MM.1S (cell line): ENCODE results near the gene BIVM.
A peak's percentile ranks its signal among the peaks of the same experiment; 100 is the strongest.

Experiments
- DNase-seq: peaks from one replicate; pipeline ENCODE4 v3.0.0-alpha.2; 2015
- H2AFZ ChIP-seq: fragments of 300-600 bp; sonication (generic); 2 replicates; pipeline ENCODE4 v1.6.0; 2016; ENCODE audit warnings: antibody characterized with exemption, low read length
- H3F3A ChIP-seq: fragments of 300-600 bp; sonication (generic); 2 replicates; pipeline ENCODE4 v1.6.1; 2016; ENCODE audit warnings: mild to moderate bottlenecking, antibody characterized with exemption, low read length, moderate library complexity, mixed read lengths; ENCODE audit not compliant: insufficient read depth
- H3K27ac ChIP-seq: fragments of 300-600 bp; sonication (generic); 2 replicates; pipeline ENCODE4 v1.5.1; 2016; ENCODE audit warnings: mild to moderate bottlenecking, low read length
- H3K27me3 ChIP-seq: fragments of 300-600 bp; sonication (generic); replicated peaks from 2 replicates; pipeline ENCODE4 v1.6.0; 2016; ENCODE audit warnings: low read length; ENCODE audit not compliant: insufficient read depth
- H3K36me3 ChIP-seq: fragments of 300-600 bp; sonication (generic); replicated peaks from 2 replicates; pipeline ENCODE4 v1.6.1; 2016; ENCODE audit warnings: mild to moderate bottlenecking, low read length, mixed read lengths; ENCODE audit not compliant: insufficient read depth
- H3K4me1 ChIP-seq: fragments of 300-600 bp; sonication (generic); 2 replicates; pipeline ENCODE4 v1.6.1; 2016; ENCODE audit warnings: low read length, mixed read lengths
- H3K4me2 ChIP-seq: fragments of 300-600 bp; sonication (generic); 2 replicates; pipeline ENCODE4 v1.6.0; 2016; ENCODE audit warnings: low read depth, low read length
- H3K4me3 ChIP-seq: fragments of 300-600 bp; sonication (generic); 2 replicates; pipeline ENCODE4 v1.5.1; 2016; ENCODE audit warnings: low read length, mixed read lengths
- H3K79me2 ChIP-seq: fragments of 300-600 bp; sonication (generic); 2 replicates; pipeline ENCODE4 v1.6.1; 2016; ENCODE audit warnings: mixed run types, low read length, mixed read lengths
- H3K9ac ChIP-seq: fragments of 300-600 bp; sonication (generic); 2 replicates; pipeline ENCODE4 v1.6.1; 2016; ENCODE audit warnings: low read length, mixed read lengths
- H3K9me2 ChIP-seq: fragments of 300-600 bp; sonication (generic); replicated peaks from 2 replicates; pipeline ENCODE4 v1.6.1; 2016; ENCODE audit warnings: mild to moderate bottlenecking, low read length, mixed read lengths; ENCODE audit not compliant: insufficient read depth
- H3K9me3 ChIP-seq: fragments of 300-600 bp; sonication (generic); replicated peaks from 2 replicates; pipeline ENCODE4 v1.6.1; 2016; ENCODE audit warnings: mild to moderate bottlenecking, low read length, mixed read lengths; ENCODE audit not compliant: insufficient read depth
- H4K20me1 ChIP-seq: fragments of 300-600 bp; sonication (generic); 2 replicates; pipeline ENCODE4 v1.6.1; 2016; ENCODE audit warnings: mild to moderate bottlenecking, low read length, moderate library complexity, mixed read lengths; ENCODE audit not compliant: insufficient read depth
- EZH2 ChIP-seq: fragments of 300-600 bp; sonication (generic); optimal IDR thresholded peaks from 2 replicates; pipeline ENCODE3; 2017; ENCODE audit warnings: low read depth, mild to moderate bottlenecking, antibody characterized with exemption, low read length, mixed read lengths
- EZH2phosphoT487 ChIP-seq: fragments of 300-600 bp; sonication (generic); IDR thresholded peaks from 2 replicates; pipeline ENCODE4 v1.6.1; 2018; ENCODE audit warnings: antibody characterized with exemption, low read length
- TF ChIP-seq, protein P1 (sequence below): fragments of 300-600 bp; sonication (generic); IDR thresholded peaks from 2 replicates; pipeline ENCODE4 v1.5.1; 2016; ENCODE audit warnings: antibody characterized with exemption, low read length, mixed read lengths

The BIVM gene

DNA sequence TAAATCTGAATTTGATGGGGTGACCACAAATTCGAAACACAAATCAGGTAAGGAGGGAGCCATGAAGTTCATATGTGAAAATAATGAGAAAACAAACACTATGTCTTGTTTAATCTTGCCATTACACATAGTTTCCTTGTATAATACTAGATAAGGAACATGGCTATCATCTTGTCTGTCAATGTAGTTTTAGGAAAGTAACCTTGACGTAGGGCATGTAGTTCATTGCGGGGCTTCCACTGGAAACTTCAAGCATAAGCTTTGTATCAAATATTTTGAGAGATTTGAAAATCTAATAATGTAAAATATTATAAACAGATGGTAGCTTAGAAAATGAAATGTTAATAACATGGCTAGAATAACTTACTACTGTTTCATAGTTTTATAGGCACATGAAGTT, 8.8 kb downstream of the BIVM start:
- TF ChIP-seq EZH2phosphoT487 (no peak), EZH2 (no peak)
- TF ChIP-seq, protein P1, sequence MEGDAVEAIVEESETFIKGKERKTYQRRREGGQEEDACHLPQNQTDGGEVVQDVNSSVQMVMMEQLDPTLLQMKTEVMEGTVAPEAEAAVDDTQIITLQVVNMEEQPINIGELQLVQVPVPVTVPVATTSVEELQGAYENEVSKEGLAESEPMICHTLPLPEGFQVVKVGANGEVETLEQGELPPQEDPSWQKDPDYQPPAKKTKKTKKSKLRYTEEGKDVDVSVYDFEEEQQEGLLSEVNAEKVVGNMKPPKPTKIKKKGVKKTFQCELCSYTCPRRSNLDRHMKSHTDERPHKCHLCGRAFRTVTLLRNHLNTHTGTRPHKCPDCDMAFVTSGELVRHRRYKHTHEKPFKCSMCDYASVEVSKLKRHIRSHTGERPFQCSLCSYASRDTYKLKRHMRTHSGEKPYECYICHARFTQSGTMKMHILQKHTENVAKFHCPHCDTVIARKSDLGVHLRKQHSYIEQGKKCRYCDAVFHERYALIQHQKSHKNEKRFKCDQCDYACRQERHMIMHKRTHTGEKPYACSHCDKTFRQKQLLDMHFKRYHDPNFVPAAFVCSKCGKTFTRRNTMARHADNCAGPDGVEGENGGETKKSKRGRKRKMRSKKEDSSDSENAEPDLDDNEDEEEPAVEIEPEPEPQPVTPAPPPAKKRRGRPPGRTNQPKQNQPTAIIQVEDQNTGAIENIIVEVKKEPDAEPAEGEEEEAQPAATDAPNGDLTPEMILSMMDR = no peak

DNA sequence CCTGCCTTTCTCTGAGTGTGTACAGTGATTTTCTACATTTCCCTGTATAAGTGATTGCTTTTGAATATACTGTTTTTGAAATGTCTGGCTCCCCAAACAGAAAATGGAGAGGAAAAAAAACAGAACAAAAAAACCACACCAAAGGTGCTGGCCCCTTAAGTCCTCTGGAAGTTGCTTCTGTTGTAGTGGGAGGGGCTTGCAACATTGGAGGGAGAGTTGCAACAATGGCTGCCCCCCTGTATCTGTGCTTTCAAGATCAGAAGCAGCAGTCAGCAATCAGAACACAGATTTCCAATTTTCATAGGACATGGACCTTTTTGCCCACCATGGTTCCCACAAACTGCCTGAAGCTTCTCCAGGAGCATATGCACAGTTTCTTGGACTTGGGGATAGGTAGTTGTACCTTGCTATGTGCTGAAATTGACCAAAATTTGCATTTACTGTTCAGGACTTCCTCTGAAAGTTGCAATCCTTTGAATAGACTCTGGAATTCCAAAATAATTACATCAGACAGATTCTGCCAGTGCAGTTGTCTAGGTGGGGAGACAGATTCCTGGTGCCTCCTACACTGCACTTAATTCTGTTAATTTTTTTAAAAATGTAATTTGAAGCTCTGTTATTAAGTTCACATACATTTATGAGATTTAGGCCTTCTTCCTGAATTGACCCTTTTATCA, 13.8 kb downstream of the BIVM start:
- Histone ChIP-seq H3F3A (peaks cover 5% of the 10 kb centered on the region), H3K27ac (peak overlapping the region; percentile 7; the same call in 1 of the 2 replicates), H3K9me2 (no peaks in the 10 kb centered on the region), H3K27me3 (no peaks in the 10 kb centered on the region), H3K9me3 (no peaks in the 10 kb centered on the region), H3K36me3 (0 out of 2 replicates have a peak, but pooled peaks cover 3% of the 10 kb centered on the region), H4K20me1 (no peaks in the 10 kb centered on the region), H3K9ac (no peak overlapping the region), H2AFZ (no peak overlapping the region), H3K4me2 (peak overlapping the region; percentile 12), H3K4me3 (no peak overlapping the region), H3K4me1 (peaks cover 19% of the 10 kb centered on the region), H3K79me2 (peaks cover 39% of the 10 kb centered on the region)
- TF ChIP-seq, protein P1 = no peak
- no peak for TF ChIP-seq EZH2phosphoT487
- TF ChIP-seq EZH2 = no peak
- no peak for DNase-seq

More for the DNA sequence above, 8.8 kb downstream of the BIVM start:
- Histone ChIP-seq H3K9ac (no peak overlapping the region), H2AFZ (no peak overlapping the region), H3K79me2 (peaks cover 52% of the 10 kb centered on the region), H3K9me2 (no peaks in the 10 kb centered on the region), H3K4me1 (peaks cover 8% of the 10 kb centered on the region), H3K36me3 (0 out of 2 replicates have a peak, but pooled peaks cover 3% of the 10 kb centered on the region), H3K9me3 (no peaks in the 10 kb centered on the region), H4K20me1 (no peaks in the 10 kb centered on the region), H3K4me3 (no peak overlapping the region), H3F3A (no peaks in the 10 kb centered on the region; the same call in 1 of the 2 replicates), H3K4me2 (no peak overlapping the region), H3K27ac (no peak overlapping the region), H3K27me3 (no peaks in the 10 kb centered on the region)
- DNase-seq = no peak

DNA sequence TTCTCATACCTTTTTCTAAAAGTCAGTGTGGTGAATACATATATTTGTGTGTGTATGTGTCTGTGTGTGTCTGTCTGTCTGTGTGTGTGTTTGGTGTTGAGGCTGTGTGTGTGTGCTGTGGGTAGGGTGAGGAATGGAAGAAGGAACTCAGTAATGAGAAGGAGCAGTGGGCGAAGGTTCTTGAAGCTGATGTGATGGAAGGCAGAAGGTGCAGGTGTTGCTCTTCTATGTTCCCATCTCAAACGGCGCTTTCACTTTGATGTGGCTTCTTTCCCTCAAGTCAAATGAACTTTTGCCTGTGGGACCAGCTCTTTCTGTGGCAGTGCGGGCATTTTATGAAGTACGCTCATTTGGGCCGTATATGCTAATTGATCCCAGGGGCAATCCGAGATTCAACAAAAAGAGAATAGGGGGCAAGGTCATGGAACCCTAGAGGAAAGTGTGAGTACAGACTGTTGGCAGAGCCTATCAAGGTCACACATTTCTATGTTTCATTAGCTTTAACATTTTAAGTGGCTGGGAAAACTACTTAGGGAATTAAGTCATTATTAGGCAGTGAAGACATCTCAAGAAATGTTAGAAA, 15.2 kb downstream of the BIVM start:
- Histone ChIP-seq H3K4me3 (peak overlapping the region; percentile 1; the same call in 1 of the 2 replicates), H3K9me2 (no peaks in the 10 kb centered on the region), H3K27ac (peak overlapping the region; percentile 33; the same call in 1 of the 2 replicates), H4K20me1 (no peaks in the 10 kb centered on the region), H2AFZ (no peak overlapping the region), H3K4me1 (peaks cover 19% of the 10 kb centered on the region), H3K27me3 (no peaks in the 10 kb centered on the region), H3K9ac (no peak overlapping the region), H3K9me3 (no peaks in the 10 kb centered on the region), H3K79me2 (peaks cover 38% of the 10 kb centered on the region), H3K4me2 (peak overlapping the region; percentile 12), H3K36me3 (0 out of 2 replicates have a peak, but pooled peaks cover 3% of the 10 kb centered on the region), H3F3A (peaks cover 5% of the 10 kb centered on the region)
- DNase-seq = peak; percentile 35
- no peak for TF ChIP-seq EZH2
- TF ChIP-seq, protein P1 = no peak
- no peak for TF ChIP-seq EZH2phosphoT487
